Neural cell (in vitro differentiated cells): ENCODE results near the gene DNAJC5. TPM values are rescaled to one million over a fixed set of nuclear protein-coding genes. Genes with fewer than 3 reads are reported as not detected.
"Not testable (repeated sequence)": the region's sequence is repeated elsewhere in the genome, so short reads cannot be mapped to it uniquely, and the experiment has no call there.

ENCODE experiments used
- H2AFZ ChIP-seq: fragments of 200-600, 300-800 bp; sonication (generic), shearing (Covaris generic); 2 replicates; pipeline ENCODE4 v1.6.0; 2014; ENCODE audit warnings: low read depth, mild to moderate bottlenecking, antibody characterized with exemption, low read length, moderate library complexity
- H3F3A ChIP-seq: fragments of 200-600 bp; shearing (Covaris generic); 2 replicates; pipeline ENCODE4 v1.6.1; 2016; ENCODE audit warnings: mild to moderate bottlenecking, moderate library complexity, mixed read lengths, antibody characterized with exemption, low read length; ENCODE audit not compliant: insufficient read depth, poor library complexity, severe bottlenecking
- H3K27ac ChIP-seq: fragments of 200-600, 300-800 bp; sonication (generic), shearing (Covaris generic); 2 replicates; pipeline ENCODE4 v1.5.1; 2014; ENCODE audit warnings: mild to moderate bottlenecking, low read length, moderate library complexity
- H3K27me3 ChIP-seq: fragments of 300-800, 200-600 bp; sonication (generic), shearing (Covaris generic); 2 replicates; pipeline ENCODE4 v1.6.0; 2014; ENCODE audit warnings: mild to moderate bottlenecking, low read depth, low read length, moderate library complexity; ENCODE audit not compliant: insufficient read depth
- H3K36me3 ChIP-seq: fragments of 300-800, 200-600 bp; sonication (generic), shearing (Covaris generic); 2 replicates; pipeline ENCODE4 v1.5.1; 2014; ENCODE audit warnings: mild to moderate bottlenecking, antibody characterized with exemption, low read length, moderate library complexity; ENCODE audit not compliant: insufficient read depth
- H3K4me2 ChIP-seq: fragments of 300-800, 200-600 bp; sonication (generic), shearing (Covaris generic); 2 replicates; pipeline ENCODE4 v1.6.0; 2014; ENCODE audit warnings: mild to moderate bottlenecking, low read length
- H3K4me3 ChIP-seq: fragments of 300-800, 200-600 bp; sonication (generic), shearing (Covaris generic); 2 replicates; pipeline ENCODE4 v1.5.1; 2014; ENCODE audit warnings: mild to moderate bottlenecking, low read length, moderate library complexity
- H3K79me2 ChIP-seq: fragments of 200-600 bp; shearing (Covaris generic); replicated peaks from 2 replicates; pipeline ENCODE4 v1.6.0; 2014; ENCODE audit warnings: mild to moderate bottlenecking, low read length, moderate library complexity; ENCODE audit not compliant: insufficient read depth
- H3K9ac ChIP-seq: fragments of 300-800, 200-600 bp; sonication (generic), shearing (Covaris generic); 2 replicates; pipeline ENCODE4 v1.6.1; 2016; ENCODE audit warnings: mild to moderate bottlenecking, low read length, mixed read lengths
- H3K9me2 ChIP-seq: fragments of 200-600 bp; shearing (Covaris generic); 2 replicates; pipeline ENCODE4 v1.6.1; 2016; ENCODE audit warnings: mild to moderate bottlenecking, low read length, mixed read lengths; ENCODE audit not compliant: insufficient read depth
- H3K9me3 ChIP-seq: fragments of 200-600, 300-800 bp; sonication (generic), shearing (Covaris generic); 2 replicates; pipeline ENCODE4 v1.6.1; 2016; ENCODE audit warnings: mild to moderate bottlenecking, mixed run types, low read length, moderate library complexity, mixed read lengths
- H4K20me1 ChIP-seq: fragments of 200-600 bp; shearing (Covaris generic); 2 replicates; pipeline ENCODE4 v1.6.1; 2016; ENCODE audit warnings: mild to moderate bottlenecking, mixed run types; ENCODE audit not compliant: insufficient read depth
- CTCF ChIP-seq: fragments of 450-650 bp; IDR thresholded peaks from 2 replicates; pipeline ENCODE4 v1.5.1; 2014; ENCODE audit warnings: antibody characterized with exemption, mild to moderate bottlenecking, moderate library complexity; ENCODE audit not compliant: poor library complexity, severe bottlenecking
- EP300 ChIP-seq: fragments of 450-650 bp; conservative IDR thresholded peaks from 2 replicates; pipeline ENCODE4 v1.6.1; 2014; ENCODE audit warnings: antibody characterized with exemption, mild to moderate bottlenecking, moderate library complexity; ENCODE audit not compliant: poor library complexity, severe bottlenecking
- EZH2 ChIP-seq: fragments of 200-600, 300-800 bp; shearing (Covaris generic), sonication (generic); IDR thresholded peaks from 2 replicates; pipeline ENCODE4 v1.6.1; 2014; ENCODE audit warnings: antibody characterized with exemption, low read length, borderline replicate concordance, mild to moderate bottlenecking; ENCODE audit not compliant: insufficient read depth, poor library complexity, severe bottlenecking
- MXI1 ChIP-seq: fragments of 450-650 bp; conservative IDR thresholded peaks from 2 replicates; pipeline ENCODE4 v1.6.1; 2014; ENCODE audit warnings: antibody characterized with exemption, mild to moderate bottlenecking; ENCODE audit not compliant: poor library complexity, severe bottlenecking
- POLR2AphosphoS5 ChIP-seq: IDR thresholded peaks from 2 replicates; pipeline ENCODE4 v1.6.1; 2012
- RAD21 ChIP-seq: fragments of 450-650 bp; conservative IDR thresholded peaks from 2 replicates; pipeline ENCODE4 v1.6.1; 2014; ENCODE audit warnings: antibody characterized with exemption, mild to moderate bottlenecking, moderate library complexity
- REST ChIP-seq: IDR thresholded peaks from 2 replicates; pipeline ENCODE4 v1.6.1; 2012; ENCODE audit warnings: borderline replicate concordance
- SMC3 ChIP-seq: fragments of 450-650 bp; conservative IDR thresholded peaks from 2 replicates; pipeline ENCODE4 v1.6.1; 2014; ENCODE audit warnings: antibody characterized with exemption, mild to moderate bottlenecking, moderate library complexity; ENCODE audit not compliant: poor library complexity
- TAF1 ChIP-seq: IDR thresholded peaks from 2 replicates; pipeline ENCODE4 v1.6.1; 2012; ENCODE audit warnings: low read depth
- polyA plus RNA-seq: library from polyadenylated mRNA; depleted of rRNA; stranded (reverse); fragments of >200 nt; gene quantifications from 2 replicates; pipeline ENCODE4 v1.2.3, GENCODE V29; 2014

Gene DNAJC5
- polyA plus RNA-seq, 1 donor from 2014 or later = 82.8 TPM

DNA sequence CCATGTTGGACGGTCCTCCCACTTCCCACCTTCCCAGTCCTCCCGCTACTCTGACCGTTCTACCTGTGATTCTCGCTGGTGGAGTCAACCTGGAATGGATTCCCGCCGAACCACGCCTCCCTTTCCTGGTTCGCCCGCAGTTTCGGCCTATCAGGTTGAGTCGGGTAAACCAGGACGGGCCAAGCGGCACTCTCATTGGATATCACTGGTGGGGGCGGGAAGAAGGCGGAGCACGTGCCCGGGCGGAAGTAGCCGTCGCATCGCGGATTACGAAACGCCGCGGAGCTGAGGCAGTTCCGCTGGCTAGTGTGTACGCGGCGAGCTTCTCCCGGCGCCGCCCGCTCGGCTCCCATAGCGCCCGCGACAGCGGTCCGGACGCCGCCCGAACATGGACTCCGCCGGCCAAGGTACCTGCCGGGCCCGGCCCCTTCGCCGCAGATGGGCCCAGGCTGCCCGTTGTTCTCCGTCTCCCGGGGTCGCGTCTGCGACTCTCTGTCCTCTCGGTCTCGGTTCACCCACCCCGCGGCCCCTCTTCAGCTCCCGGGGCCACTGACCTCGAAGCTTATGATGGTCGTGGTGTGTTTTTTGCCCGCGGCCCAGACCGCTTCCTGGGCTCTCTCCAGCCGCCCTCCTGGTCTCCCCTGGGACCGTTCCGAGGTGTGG is 29.8 kb upstream of the DNAJC5 start, which contains the start of gene TPD52L2:
TSS of gene TPD52L2 (plus strand) at position 293 of the 663 bp plus-strand sequence. CDS start at position 389, 96 bp downstream.
- Histone ChIP-seq H2AFZ (peak within 1 kb of the TSS; percentile 66), H3K9me2 (no peaks in the 10 kb centered on the region), H3K4me2 (peak within 1 kb of the TSS; percentile 86), H3F3A (no peaks in the 10 kb centered on the region), H3K27me3 (no peaks in the 10 kb centered on the region), H3K79me2 (peaks cover 14% of the 10 kb centered on the region), H3K4me3 (peak within 1 kb of the TSS; percentile 99), H3K9ac (peak within 1 kb of the TSS; percentile 90), H3K9me3 (no peaks in the 10 kb centered on the region), H3K27ac (peak within 1 kb of the TSS; percentile 85), H3K36me3 (no peaks in the 10 kb centered on the region), H4K20me1 (no peaks in the 10 kb centered on the region)
- TF ChIP-seq CTCF = no peak
- no peak for TF ChIP-seq RAD21
- peak; percentile 43 for TF ChIP-seq SMC3
- peak; percentile 24 for TF ChIP-seq EP300
- no peak for TF ChIP-seq EZH2
- peak; percentile 76 for TF ChIP-seq POLR2AphosphoS5
- TF ChIP-seq MXI1 = peak; percentile 93
- peak; percentile 47 for TF ChIP-seq TAF1
- peak; percentile 72 for TF ChIP-seq REST

DNA sequence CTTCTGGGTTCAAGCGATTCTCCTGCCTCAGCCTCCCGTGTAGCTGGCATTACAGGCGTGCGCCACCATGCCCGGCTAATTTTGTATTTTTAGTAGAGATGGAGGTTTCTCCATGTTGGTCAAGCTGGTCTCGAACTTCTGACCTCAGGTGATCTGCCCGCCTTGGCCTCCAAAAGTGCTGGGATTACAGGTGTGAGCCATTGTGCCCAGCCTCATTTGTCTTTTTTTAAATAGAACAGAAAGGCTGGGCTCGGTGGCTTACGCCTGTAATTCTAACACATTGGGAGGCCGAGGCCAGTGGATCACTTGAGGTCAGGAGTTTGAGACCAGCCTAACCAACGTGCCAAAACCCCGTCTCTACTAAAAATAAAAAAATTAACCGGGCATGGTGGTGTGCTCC is 27.9 kb upstream of the DNAJC5 start:
- H3K27ac ChIP-seq, H3K4me3 ChIP-seq, H3K9ac ChIP-seq, H3K9me2 ChIP-seq, H4K20me1 ChIP-seq, H3K4me2 ChIP-seq, H3K27me3 ChIP-seq, H3K36me3 ChIP-seq, H3K9me3 ChIP-seq, H2AFZ ChIP-seq, H3F3A ChIP-seq: not testable (repeated sequence)
- H3K79me2 ChIP-seq = peaks cover 14% of the 10 kb centered on the region
